GM19043 (cell line): ENCODE data around the gene PDE4B.
A peak's percentile ranks its signal among the peaks of the same experiment; 100 is the strongest.

ENCODE experiments used
- ATAC-seq: cut with Tn5 transposase; IDR thresholded peaks from one replicate; pipeline ENCODE4 v1.9.1; 2021; ENCODE audit warnings: low read depth; ENCODE audit not compliant: unreplicated experiment

Gene PDE4B

GRCh38 chr1:65880611-65881010 lies 87.9 kb downstream of the PDE4B start:
- no peak for ATAC-seq

GRCh38 chr1:65881067-65881594 lies 88.4 kb downstream of the PDE4B start:
- no peak for ATAC-seq

- ATAC-seq: no peak
Measured at GRCh38 chr1:65882076-65882475, 89.4 kb downstream of the PDE4B start.

GRCh38 chr1:65889441-65889840 lies 96.7 kb downstream of the PDE4B start:
- no peak for ATAC-seq

GRCh38 chr1:65890201-65890843 lies 97.6 kb downstream of the PDE4B start:
- no peak for ATAC-seq

GRCh38 chr1:65894738-65895605 lies 102.3 kb downstream of the PDE4B start:
- peak; percentile 90 for ATAC-seq

- ATAC-seq: no peak
Measured at GRCh38 chr1:65896721-65897120, 104.0 kb downstream of the PDE4B start.

- no peak for ATAC-seq
Measured at GRCh38 chr1:65897485-65897884, 104.8 kb downstream of the PDE4B start.

- ATAC-seq: no peak
Measured at GRCh38 chr1:65904681-65905083, 112.0 kb downstream of the PDE4B start.

- no peak for ATAC-seq
Measured at GRCh38 chr1:65910432-65910831, 117.7 kb downstream of the PDE4B start.

- no peak for ATAC-seq
Measured at GRCh38 chr1:65911679-65912078, 119.0 kb downstream of the PDE4B start.

- no peak for ATAC-seq
Measured at GRCh38 chr1:65918564-65918963, 125.9 kb downstream of the PDE4B start.

- ATAC-seq: no peak
Measured at GRCh38 chr1:65921446-65921845, 128.8 kb downstream of the PDE4B start.

- no peak for ATAC-seq
Measured at GRCh38 chr1:65924471-65924870, 131.8 kb downstream of the PDE4B start.

- ATAC-seq: no peak
Measured at GRCh38 chr1:65938506-65938905, 145.8 kb downstream of the PDE4B start.

GRCh38 chr1:65939191-65939590 lies 146.5 kb downstream of the PDE4B start:
- no peak for ATAC-seq

GRCh38 chr1:65939636-65940035 lies 146.9 kb downstream of the PDE4B start:
- ATAC-seq: no peak

GRCh38 chr1:65940126-65940525 lies 147.4 kb downstream of the PDE4B start:
- ATAC-seq: no peak

- no peak for ATAC-seq
Measured at GRCh38 chr1:65942476-65942875, 149.8 kb downstream of the PDE4B start.

GRCh38 chr1:65946376-65946775 lies 153.7 kb downstream of the PDE4B start:
- ATAC-seq: no peak

- no peak for ATAC-seq
Measured at GRCh38 chr1:65946960-65947359, 154.3 kb downstream of the PDE4B start.
